Measurements from ENCODE around the gene AKR7A3. TPM values are rescaled to one million over a fixed set of nuclear protein-coding genes. Genes with fewer than 3 reads are reported as not detected.

Gene AKR7A3
- polyA plus RNA-seq, 1 experiment = 0.19 TPM

DNA sequence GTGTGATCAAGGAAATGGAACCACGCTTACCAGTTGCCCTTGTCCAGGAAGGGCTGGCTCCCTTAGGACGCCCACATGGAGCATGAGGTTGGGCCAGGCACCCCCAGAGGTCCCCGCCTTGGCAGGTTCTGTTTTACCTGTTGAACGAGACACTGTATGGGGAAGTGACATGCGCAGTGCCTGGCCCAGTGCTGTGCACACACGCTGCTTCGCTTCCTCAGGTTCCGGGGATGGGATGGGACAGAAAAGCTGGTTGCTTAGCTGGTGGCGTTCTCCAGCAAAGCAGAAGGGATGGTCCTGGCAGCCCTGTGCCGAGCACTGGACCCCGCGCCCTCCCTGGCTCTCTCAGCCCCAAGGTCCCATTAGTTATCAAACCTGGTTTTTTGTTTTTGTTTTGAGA lies 44.3 kb upstream of the AKR7A3 start:
- POLR2A ChIA-PET = no interaction called here
- DNase-seq (ENCODE audit: low read depth, low spot score) = no peak
- TF ChIP-seq, protein P1, sequence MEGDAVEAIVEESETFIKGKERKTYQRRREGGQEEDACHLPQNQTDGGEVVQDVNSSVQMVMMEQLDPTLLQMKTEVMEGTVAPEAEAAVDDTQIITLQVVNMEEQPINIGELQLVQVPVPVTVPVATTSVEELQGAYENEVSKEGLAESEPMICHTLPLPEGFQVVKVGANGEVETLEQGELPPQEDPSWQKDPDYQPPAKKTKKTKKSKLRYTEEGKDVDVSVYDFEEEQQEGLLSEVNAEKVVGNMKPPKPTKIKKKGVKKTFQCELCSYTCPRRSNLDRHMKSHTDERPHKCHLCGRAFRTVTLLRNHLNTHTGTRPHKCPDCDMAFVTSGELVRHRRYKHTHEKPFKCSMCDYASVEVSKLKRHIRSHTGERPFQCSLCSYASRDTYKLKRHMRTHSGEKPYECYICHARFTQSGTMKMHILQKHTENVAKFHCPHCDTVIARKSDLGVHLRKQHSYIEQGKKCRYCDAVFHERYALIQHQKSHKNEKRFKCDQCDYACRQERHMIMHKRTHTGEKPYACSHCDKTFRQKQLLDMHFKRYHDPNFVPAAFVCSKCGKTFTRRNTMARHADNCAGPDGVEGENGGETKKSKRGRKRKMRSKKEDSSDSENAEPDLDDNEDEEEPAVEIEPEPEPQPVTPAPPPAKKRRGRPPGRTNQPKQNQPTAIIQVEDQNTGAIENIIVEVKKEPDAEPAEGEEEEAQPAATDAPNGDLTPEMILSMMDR (IDR thresholded peaks at IDR 0.05; ENCODE audit: low read depth, low read length) = no peak
- CTCF ChIA-PET = no interaction called here
- no peaks in the 10 kb centered on the region for H3K9me3 ChIP-seq (ENCODE audit: control insufficient read depth, insufficient read depth, low read length)
- H3K27me3 ChIP-seq (ENCODE audit: control insufficient read depth, insufficient read depth, low read length) = no peaks in the 10 kb centered on the region
- no peak overlapping the region for H3K27ac ChIP-seq (ENCODE audit: low read depth, low read length)
- H3K4me3 ChIP-seq (ENCODE audit: low read depth, low read length) = no peak overlapping the region

DNA sequence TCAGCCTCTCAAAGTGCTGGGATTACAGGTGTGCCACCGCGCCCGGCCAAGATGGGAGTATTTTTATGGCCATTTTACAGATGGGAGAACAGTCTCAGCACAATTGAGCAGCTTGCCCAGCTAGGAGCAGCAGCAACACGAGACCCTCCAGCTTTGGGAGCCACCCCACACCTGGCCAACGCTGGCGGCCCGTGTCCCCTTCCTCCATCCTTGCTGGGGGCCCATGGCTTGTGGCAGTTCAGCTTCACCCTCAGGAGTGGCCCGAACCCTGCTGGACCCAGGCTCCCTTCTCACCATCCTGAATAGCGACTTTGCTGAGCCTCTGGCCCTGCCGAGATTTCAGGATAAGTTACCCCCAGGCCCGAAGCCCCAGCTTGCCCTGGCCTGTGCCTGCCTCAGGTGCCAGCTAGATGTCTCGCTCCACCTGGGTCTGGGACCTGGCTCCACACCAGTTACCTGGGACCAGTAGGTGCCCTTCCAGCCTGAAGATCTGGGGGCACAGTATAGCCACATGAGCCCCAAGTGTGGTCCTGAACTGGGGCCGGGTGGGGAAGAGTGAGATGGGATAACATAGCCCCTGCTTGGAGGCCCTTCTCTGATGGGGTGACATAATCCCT lies 42.8 kb upstream of the AKR7A3 start:
- CTCF ChIA-PET = interaction anchor here (1.2 kb wide), 1 partner anchor 10 kb away, joined by 6 read pairs; no protein-coding TSS in a partner anchor
- no peaks in the 10 kb centered on the region; the same call in 1 of the 2 replicates for H3K9me3 ChIP-seq (ENCODE audit: control insufficient read depth, insufficient read depth, low read length)
- no peak for DNase-seq (ENCODE audit: low read depth, low spot score)
- H3K4me3 ChIP-seq (ENCODE audit: low read depth, low read length) = no peak overlapping the region
- TF ChIP-seq, protein P1 (IDR thresholded peaks at IDR 0.05; ENCODE audit: low read depth, low read length) = no peak
- no peak overlapping the region for H3K27ac ChIP-seq (ENCODE audit: low read depth, low read length)
- POLR2A ChIA-PET = interaction anchor here (0.5 kb wide), 1 partner anchor 103 kb away, joined by 6 read pairs; no protein-coding TSS in a partner anchor
- H3K27me3 ChIP-seq (ENCODE audit: control insufficient read depth, insufficient read depth, low read length) = no peaks in the 10 kb centered on the region

DNA sequence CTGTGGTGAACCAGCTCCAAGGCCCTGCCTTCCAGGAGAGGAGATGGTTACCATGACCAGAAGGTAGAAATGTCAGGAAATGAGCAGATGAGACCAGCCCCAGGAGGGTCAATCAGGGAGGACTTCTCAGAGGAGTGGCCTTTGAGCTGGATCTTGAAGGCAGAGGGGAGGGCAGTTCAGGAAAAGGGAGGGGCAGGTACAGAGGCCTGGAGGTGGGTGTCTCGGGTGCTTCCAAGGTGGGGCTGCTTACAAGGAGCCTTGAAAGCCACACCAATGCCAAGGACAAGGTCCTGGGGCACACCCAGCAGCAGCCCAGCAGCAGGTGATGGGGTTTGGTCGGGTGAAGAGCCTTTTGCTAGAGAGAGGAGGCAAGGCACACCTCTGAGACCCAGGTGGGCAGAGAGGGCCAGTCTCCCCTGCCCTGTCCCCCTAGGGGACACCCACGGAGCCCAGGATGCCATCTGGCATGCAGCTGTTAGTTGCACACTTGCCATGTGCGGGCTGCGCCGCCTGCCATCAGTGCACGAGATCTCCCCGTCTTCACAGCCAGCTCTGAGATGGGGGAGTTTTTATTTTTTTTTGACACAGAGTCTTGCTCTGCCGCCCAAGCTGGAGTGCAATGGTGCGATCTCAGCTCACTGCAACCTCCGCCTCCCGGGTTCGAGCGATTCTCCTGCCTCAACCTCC lies 42.0 kb upstream of the AKR7A3 start:
- no peak for DNase-seq (ENCODE audit: low read depth, low spot score)
- ChIA-PET POLR2A (no interaction called here), CTCF (no interaction called here)
- Histone ChIP-seq H3K27ac (ENCODE audit: low read depth, low read length) (no peak overlapping the region), H3K4me3 (ENCODE audit: low read depth, low read length) (no peak overlapping the region), H3K27me3 (ENCODE audit: control insufficient read depth, insufficient read depth, low read length) (no peaks in the 10 kb centered on the region), H3K9me3 (ENCODE audit: control insufficient read depth, insufficient read depth, low read length) (no peaks in the 10 kb centered on the region; the same call in 1 of the 2 replicates)
- TF ChIP-seq, protein P1 (IDR thresholded peaks at IDR 0.05; ENCODE audit: low read depth, low read length) = no peak

DNA sequence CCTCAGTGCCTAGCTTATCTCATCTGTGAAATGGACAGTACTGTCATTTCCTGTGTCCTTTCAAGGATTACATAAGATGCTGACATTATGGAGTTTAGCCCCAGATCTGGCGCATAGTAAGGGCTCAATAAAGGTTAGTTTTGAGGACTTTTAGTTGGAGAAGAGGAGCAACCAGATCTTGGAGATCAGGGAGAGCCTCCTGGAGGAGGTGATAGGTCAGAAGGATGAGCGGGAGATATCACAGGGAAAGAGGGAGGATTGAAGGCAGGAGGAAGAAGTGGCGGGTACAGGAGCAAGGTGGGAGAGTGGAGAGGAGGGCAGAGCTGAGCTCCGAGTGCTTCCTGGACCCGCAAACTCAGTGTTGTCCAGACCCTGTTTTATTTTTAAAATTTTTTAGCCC lies 41.0 kb upstream of the AKR7A3 start:
- ChIA-PET CTCF (no interaction called here), POLR2A (no interaction called here)
- H3K27me3 ChIP-seq (ENCODE audit: control insufficient read depth, insufficient read depth, low read length) = no peaks in the 10 kb centered on the region
- H3K4me3 ChIP-seq (ENCODE audit: low read depth, low read length) = no peak overlapping the region
- DNase-seq (ENCODE audit: low read depth, low spot score) = no peak
- H3K9me3 ChIP-seq (ENCODE audit: control insufficient read depth, insufficient read depth, low read length) = no peaks in the 10 kb centered on the region; the same call in 1 of the 2 replicates
- TF ChIP-seq, protein P1 (IDR thresholded peaks at IDR 0.05; ENCODE audit: low read depth, low read length) = no peak
- no peak overlapping the region for H3K27ac ChIP-seq (ENCODE audit: low read depth, low read length)

DNA sequence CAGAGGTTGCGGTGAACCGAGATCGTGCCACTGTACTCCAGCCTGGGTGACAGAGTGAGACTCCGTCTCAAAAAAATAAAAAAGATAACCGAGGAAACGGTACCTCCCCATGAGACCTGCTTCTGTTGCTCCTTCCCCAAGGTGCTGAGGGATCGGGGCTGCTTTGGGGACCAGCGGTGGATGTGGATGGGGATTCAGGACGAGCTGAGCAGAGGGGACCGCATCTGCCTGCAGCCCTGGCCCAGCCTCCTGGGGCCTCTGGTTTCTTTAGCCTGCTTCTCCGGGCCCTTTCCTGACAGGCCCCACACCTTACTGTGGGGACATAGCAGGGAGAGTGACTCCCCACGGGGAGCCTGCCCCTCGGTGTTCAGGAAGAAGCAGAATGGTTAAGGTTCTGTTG lies 40.6 kb upstream of the AKR7A3 start:
- TF ChIP-seq, protein P1 (IDR thresholded peaks at IDR 0.05; ENCODE audit: low read depth, low read length) = no peak
- Histone ChIP-seq H3K9me3 (ENCODE audit: control insufficient read depth, insufficient read depth, low read length) (no peaks in the 10 kb centered on the region; the same call in 1 of the 2 replicates), H3K27me3 (ENCODE audit: control insufficient read depth, insufficient read depth, low read length) (no peaks in the 10 kb centered on the region), H3K27ac (ENCODE audit: low read depth, low read length) (no peak overlapping the region), H3K4me3 (ENCODE audit: low read depth, low read length) (no peak overlapping the region)
- ChIA-PET POLR2A (no interaction called here), CTCF (no interaction called here)
- no peak for DNase-seq (ENCODE audit: low read depth, low spot score)

All from AG04450 (cell line).